Fibroblast of skin of back (primary cell): ENCODE data around the gene CCDC74A. TPM values are rescaled to one million over a fixed set of nuclear protein-coding genes. Genes with fewer than 3 reads are reported as not detected.
"Not testable (repeated sequence)": the region's sequence is repeated elsewhere in the genome, so short reads cannot be mapped to it uniquely, and the experiment has no call there.

Source experiments
- DNase-seq: peaks from one replicate; pipeline ENCODE4 v3.0.0-alpha.2; 2013
- polyA plus RNA-seq, 2 experiments: library from polyadenylated mRNA; unstranded; fragments of 120-200 nt; gene quantifications; one replicate each; pipeline ENCODE4 v1.2.1, GENCODE V29; 2013; ENCODE audit not compliant: insufficient read length in 2 of 2

Gene CCDC74A
- 10.1 TPM for polyA plus RNA-seq (2013, experiment 1 of 2; ENCODE audit: insufficient read length)
- polyA plus RNA-seq (2013, experiment 2 of 2; ENCODE audit: insufficient read length), result 6.9 TPM

DNA sequence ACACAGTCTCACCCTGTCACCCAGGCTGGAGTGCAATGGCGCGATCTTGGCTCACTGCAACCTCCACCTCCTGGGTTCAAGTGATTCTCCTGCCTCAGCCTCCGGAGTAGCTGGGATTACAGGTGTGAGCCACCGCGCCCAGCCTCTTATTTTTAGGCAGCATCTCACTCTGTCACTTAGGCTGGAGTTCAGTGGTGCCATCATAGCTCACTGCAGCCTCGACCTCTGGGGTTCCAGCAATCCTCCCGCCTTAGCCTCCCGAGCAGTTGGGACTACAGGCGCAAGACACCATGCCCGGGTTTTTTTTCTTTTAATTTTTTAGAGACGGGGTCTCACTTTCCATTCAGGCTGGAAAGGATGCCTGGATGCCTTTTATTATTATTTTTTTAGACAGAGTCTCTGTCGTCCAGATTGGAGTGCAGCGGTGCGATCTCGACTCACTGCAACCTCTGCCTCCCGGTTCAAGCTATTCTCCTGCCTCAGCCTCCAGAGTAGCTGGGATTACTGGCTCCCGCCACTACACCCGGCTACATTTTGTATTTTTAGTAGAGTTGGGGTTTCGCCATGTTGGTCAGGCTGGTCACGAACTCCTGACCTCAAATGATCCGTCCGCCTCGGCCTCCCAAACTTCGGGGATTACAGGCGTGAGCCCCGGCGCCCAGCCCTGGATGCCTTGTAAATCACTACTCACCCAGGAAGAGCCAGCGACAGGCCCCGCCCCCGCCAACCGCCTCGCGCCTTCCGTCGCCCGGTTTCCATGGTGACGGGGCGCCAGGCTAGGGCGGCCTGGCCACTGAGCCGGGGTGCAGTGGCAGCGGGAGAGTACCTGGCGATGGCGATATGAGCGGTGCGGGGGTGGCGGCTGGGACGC lies at the start of gene CCDC74A:
TSS of gene CCDC74A (plus strand) at position 758 of the 871 bp plus-strand sequence. CDS start at position 841, 83 bp downstream.
- peak; percentile 65 for DNase-seq

DNA sequence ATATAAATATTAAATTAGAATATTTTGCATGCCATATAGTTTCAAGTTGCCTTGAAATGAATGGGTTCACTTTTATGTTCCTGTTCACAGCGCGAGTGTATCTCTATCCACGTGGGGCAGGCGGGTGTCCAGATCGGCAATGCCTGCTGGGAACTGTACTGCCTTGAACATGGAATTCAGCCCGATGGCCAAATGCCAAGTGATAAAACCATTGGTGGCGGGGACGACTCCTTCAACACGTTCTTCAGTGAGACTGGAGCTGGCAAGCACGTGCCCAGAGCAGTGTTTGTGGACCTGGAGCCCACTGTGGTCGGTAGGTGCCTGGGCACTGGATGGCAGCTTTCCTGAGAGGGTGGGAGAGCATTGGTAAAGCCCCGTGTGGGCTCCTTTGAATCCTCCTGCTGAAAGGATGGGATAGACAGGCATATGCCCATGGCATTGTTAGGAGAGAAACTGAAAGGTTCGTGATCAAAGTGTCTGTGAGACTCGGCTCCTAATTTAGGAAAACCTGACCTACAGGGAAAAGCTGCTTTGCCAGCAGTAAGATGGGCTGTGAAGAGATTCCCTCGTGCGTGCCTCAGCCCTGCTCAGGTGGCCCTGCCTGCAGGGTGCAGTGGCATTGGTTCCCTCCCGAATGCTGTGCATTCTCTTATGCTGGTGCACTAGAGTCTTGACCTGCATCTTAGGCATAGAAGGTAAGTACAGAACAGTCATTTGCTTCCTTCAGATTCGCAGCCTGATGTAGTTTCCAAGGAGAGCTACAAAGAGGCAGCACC lies 49.4 kb upstream of the CCDC74A start:
- not testable (repeated sequence) for DNase-seq

DNA sequence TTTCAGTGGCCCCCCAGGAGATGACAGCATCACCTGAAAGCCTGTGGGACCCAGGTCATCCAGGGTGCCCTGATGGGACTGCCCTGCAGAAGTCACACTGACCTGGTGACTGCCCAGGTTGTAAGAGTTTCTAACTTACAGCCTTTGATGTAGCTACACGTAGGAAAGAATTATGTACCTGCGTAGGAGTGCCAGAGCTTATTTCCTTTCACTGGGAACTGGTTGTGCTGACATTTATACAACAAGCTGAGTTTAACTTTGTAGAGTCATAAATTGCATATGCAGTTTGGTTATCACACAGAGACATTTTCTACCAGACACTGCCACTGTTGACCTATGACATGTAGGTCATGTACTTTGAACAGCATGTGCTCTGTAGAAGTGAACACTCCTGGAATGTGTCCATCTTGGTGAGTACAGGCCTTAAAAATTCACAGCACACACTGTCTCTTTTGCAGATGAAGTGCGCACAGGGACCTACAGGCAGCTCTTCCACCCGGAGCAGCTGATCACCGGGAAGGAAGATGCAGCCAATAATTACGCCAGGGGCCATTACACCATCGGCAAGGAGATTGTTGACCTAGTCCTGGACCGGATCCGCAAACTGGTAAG lies 48.7 kb upstream of the CCDC74A start:
- DNase-seq, result not testable (repeated sequence)

DNA sequence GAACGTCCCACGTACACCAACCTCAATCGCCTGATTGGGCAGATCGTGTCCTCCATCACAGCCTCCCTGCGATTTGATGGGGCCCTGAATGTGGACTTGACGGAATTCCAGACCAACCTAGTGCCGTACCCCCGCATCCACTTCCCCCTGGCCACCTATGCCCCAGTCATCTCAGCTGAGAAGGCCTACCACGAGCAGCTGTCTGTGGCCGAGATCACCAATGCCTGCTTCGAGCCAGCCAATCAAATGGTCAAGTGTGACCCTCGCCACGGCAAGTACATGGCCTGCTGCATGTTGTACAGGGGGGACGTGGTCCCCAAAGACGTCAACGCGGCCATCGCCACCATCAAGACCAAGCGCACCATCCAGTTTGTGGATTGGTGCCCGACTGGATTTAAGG lies 47.3 kb upstream of the CCDC74A start:
- not testable (repeated sequence) for DNase-seq

DNA sequence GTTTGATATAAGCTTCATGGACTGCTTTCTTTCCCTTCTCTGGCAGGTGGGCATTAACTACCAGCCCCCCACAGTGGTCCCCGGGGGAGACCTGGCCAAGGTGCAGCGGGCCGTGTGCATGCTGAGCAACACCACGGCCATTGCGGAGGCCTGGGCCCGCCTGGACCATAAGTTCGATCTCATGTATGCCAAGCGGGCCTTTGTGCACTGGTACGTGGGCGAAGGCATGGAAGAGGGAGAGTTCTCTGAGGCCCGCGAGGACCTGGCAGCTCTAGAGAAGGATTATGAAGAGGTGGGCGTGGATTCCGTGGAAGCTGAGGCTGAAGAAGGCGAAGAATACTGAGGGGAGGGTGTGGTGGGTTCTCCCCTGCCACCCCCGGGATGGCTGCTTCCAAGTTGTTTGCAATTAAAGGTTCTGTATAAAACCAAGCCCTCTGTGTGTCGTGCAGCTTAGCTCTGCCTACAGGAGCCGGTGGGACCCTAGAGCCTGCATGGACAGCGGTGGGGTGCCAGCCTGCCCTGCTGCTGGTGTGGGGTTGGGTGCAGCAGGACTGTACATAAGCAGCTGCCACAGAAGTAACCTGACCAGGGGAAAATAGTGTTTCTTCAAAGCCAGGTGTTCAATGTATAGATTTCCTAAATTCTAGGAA lies 45.1 kb upstream of the CCDC74A start:
- DNase-seq, result not testable (repeated sequence)

DNA sequence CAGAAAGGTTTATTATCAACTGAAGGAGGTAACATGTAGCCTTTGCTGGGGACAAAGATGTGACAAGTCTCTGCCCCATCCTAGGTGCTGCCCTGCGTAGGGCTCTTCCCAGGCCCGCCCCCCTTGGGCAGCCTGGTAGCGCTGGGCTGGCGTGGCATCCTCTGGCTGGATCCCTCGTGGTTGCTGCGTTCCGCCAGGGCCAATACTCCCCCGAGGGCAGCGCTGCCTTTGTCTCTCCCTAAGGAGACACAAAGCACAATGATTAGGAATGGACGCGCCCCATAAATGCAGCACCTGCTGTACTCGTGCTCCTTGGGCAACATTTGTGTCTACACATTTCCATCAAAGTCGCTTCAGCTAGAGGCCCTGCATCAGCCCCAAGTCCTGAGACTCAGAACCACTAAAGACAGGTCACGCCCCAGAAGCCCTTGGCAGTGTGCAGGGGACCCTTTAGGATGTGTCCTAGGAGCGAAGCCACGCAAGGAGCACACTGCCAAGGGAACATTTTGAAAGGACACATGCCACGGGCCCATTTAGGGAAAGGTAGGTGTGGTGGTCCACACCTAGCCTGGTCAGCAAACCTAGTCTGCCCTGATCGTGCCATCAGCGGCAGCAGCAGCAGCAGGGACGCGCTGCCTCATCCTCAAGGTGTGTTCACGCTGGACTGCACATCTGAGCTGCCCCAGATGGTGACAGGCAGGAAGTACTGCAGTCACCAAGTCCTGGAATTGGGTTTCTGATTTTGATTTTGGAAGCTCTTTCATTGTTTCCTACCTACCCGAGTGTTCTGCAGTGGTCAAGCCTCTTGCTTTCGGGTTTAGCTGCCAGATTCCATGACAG lies 43.5 kb upstream of the CCDC74A start:
- DNase-seq, result not testable (repeated sequence)

DNA sequence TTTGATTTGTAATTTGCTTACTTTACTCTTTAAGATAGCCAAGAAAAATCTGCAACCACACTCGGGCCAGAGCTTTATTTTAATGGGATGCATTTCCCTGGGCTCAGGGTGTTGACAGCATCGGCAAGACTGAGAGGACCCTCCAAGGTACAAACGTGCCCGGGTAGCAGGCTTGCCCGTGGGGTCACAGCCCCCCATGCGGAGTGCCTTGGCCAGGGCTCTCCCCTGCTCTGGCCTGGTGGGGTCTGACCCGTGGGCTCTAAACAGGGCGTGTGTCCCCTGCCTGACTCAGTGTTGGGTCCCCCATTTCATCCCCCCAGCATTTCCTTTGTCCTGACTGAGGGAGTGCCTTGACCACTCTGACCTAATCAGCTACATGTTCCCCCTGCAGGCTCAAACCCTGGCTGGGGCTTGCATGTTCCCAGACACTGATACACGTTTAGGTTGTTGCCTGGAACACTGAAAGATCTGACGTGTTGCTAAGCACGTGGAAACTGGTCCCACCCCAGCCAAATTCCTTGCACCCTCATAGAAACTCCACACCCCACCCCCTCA lies 42.7 kb upstream of the CCDC74A start:
- DNase-seq, result not testable (repeated sequence)

DNA sequence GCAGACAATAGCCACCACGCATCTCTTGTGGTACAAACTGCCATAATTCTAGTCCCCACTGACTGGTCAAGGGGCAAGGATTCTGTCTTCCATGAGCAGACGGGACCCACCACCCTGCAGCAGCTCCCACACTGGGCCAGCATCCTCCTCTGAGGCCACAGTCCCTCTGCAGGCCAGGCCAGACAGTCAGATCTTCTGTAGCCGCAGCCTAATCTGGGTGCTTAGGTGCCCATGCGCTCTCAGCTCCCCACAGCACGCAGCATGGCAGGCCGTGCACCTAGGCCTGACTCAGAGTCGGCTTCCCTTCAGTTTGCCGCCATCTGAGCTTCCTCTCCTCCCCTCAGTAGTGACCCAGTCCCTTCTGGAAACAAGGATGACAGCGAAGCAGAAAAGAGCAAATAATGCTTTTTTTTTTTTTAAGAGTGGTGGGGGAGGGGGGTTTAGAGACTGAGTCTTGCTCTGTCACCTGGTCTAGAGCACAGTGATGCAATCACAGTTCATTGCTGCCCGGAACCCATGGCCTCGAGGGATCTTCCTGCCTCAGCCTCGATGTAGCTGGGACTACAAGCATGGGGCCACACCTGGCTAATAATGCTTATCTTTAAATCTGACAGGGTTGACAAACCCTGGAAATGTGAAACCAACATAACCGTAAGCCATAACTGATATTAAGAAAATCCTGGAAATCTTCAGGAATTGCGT lies 41.3 kb upstream of the CCDC74A start:
- DNase-seq, result not testable (repeated sequence)

DNA sequence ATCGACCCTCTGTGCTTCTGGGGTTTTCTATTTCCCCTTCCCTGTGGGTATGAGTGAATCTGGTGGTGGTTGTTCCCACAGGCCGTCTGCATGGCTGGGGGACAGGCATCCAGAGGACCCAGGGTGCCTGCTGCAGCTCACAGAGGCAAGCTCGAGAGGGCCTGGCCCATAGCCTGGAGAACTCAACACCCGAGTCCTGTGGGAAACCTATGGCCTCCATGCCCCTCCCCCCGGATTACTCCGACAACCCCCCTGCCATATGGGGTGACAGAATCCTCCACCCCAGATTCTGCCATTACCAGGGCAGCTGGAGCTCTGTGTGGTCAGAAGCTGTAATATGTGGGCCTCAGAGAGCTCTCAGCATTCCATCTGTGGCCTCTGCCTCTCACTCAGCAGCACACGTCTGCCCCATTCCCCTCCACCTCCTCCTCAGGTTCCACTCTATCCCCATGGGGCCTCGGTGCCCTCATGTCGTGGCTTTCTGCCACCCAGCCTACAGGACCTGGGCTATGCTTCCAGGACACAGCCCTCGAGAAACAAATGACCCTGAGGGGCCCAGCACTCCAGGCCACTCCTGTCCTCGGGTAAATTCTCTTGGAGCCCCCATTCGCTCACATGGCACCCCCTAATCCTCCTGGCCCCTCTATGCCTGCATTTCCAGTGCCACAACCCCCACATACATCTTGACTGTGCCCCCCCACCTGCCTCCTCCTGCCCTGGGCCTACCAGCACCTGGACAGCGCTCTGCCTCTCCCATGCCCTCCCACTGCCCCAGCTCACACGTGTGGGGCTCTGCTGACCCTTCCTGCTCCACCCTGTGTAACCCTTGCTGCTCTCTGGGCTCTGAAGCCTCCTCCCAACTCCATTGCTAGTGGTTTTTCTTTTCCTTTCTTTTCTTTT lies 39.1 kb upstream of the CCDC74A start:
- no peak for DNase-seq

DNA sequence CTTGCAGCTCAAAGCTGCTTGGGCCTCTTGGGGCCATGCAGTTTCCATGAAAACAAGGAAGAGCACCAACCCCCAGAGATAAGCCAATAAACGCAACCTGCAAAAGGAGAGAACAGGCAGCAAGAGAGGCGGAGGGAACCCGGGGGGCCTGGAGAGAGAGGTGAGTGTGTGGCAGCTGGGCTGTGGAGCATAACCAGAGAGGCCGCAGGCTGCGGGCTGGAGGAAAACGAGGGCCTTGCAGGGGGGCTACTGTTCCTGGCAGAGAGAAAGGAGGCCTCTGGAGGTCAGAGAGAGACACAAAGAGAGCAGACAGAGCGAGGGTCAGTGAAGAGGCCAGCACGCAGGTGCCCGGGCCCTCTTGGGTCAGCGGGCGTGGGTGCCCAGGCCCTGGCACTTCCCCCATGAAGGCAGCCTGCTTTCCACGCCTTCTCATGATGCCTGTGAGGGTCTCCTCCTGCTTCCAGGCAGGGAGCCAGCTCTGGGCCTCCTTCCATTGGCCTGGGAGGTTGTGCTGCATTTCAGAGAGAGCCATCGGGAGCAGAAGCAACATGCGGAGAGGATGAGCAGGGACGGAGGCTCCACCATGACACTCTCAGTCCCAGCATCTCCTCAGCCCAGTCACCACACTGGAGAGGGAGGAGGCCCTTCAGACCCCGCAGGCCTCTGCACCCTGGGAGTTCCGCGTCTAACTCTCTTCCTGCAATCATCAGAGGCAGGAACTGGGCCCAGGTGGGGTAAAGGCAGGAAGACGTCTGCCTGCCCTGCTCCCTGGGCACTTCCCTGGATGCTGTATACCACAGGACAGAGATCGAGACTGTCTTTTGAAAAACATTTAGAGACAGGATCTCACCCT lies 36.8 kb upstream of the CCDC74A start:
- DNase-seq, result peak; percentile 13

DNA sequence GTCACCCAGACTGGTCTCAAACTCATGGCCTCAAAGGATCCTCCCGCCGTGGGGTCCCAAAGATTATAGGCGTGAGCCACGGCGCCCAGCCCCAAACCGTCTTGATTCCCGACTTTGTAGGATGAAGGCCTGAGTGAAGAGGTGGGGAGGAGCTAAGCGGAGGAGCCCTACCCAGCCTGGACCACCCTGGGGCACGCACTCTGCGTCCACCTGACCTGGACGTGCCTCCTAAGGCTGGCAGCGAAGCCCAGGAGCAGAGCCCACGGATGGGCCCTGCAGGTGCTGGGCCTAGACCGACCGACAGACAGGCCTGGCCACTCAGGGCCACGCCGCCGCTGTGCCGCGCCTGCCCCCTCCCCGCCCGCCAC lies 36.2 kb upstream of the CCDC74A start:
- DNase-seq, result not testable (repeated sequence)

DNA sequence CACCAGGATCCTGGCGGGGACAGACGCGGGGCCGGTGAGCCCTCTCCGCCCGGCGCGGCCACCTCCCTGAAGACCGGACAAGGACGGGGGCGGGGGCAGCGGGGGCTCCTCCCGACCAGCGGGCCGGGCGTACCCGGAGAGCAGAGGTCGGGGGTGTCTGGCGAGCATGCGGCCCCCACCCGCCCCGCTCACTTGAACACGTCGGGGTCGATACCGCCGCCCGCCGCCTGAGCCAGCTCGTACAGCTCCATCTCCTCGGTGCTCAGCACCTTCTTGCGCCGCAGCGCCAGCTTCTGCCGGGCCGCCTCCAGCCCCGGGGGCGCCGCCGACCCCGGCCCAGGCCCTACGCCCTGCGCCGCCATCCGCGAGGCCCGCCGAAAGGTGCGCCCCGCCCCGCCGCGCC lies 35.7 kb upstream of the CCDC74A start, which contains the start of gene MZT2A:
TSS of gene MZT2A (minus strand) at position 383 of the 403 bp plus-strand sequence. CDS start at position 362, 21 bp downstream.
- DNase-seq, result not testable (repeated sequence)

DNA sequence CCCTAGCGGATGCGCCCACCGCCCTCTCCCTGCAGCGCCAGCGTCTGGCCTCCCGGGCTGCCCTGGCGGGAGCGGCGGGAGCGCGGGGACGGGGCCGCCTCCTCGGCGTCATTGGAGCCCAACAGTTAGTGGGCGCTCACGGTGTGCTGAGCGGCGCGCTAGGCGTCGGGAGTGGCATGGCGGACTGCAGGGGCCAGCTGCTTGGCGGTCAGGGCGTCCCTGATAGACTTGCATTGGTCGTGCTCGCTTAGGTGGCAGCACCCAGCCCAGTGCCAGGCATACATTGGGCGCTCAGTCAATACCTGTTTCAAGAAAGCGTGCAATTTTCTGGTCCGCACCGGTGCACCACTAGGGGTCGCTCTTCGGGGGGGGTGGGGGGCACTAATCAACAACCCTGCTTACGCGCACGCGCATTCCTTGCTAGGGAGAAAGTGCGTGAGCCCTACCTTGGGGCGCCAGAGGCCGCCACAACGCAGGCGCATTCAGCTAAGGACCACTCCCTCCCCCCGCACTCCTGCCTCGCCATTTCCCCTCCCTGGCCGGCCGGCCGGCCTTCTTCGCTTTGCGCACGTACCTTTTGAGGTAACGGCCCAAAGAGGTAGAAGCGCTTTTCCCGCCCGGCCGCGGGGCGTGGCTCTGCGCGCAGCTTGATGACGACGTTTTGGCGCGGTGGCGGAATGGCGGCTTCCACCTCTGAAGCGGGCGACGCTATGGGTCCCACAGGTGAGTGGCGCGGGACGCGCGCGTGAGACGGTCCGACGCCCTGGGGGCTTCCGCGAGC lies 35.1 kb upstream of the CCDC74A start:
- peak; percentile 92 for DNase-seq

DNA sequence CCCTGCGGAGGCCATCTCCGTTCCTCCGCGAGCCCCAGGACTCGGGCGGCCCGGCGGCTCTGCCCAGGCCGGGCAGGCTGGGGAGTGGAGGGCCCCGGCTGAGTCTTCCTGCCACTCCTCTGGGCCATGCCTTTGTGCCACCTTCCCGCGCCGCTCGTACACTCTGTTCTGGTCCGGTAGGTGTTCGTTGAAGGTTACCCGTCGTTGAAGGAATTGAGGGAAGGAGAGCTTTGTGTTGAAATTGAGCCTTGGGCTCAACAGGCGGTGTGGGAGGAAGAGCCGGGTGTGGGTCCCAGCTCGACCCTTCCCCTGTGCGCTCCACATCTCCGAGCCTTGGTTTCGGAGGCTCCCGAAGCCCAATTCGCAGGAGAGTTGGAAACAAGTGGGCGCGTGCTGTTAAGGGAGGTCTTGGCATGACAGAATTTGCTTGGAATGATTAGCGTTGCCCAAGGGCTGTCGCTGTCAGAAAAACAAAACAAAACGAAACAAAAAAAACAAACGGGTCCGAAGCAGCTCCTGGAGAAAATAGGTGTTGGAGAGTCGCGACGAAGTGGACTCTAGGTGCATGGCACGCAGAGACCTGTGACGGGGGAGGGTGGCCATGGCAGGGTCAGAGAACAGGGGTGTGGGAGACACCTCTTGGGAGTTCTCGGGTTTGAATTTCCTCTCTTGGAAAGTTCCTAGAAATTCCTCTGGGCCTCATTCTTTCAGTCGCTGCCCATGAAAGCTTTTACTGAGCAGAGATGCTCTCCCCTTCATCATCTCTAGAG lies 34.3 kb upstream of the CCDC74A start:
- DNase-seq, result peak; percentile 15

DNA sequence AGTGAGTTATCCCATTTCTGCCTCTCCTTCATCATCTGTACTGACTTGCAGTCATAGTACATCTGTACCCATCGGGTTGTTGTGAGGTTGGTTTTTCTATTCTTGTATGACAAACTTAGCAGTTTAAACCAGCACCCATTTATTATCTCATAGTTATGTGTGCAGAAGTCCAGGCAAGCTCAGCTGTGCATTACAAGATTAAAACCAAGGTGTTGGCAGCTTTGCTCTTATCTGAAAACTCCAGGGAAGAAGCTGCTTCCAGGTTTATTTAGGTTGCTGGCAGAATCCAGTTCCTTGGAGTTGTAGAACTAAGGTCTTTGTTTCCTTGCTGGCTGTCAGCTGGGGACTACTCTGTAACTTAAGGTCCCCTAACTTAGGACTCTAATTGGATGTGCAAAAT lies 32.2 kb upstream of the CCDC74A start:
- DNase-seq, result not testable (repeated sequence)

DNA sequence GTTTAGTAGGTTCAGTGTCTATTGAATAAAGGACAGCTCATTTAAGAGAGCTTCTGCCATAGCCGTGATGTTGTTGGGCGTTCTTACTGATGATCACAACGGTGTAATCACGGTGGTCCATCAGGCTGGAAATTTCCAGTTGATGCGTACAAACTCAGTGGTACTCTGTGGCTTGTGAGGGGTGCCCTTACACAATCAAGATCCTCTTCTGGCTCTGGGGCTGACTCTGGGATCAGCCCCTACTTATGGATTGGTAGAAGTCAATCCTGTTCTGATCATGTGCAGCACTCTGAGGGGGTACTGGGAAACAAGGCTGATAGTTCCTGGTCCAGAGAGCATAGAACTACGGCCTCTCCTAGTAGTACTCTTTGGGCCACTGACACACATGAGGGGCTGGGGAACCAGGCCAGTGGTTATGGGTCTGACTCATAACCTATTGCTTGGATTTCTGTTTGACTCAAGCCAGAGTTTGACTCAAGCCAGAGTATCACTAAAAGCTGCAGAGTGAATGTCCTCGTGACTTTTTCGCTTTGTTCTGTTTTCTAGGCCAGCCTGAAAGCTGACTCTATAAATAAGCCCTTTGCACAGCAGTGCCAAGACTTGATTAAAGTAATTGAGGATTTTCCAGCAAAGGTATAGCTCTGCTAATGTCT lies 29.2 kb upstream of the CCDC74A start:
- DNase-seq, result not testable (repeated sequence)
